22Rv1 (cell line): Measurements from ENCODE around the gene KRT37.

Experiments used
- CTCF ChIP-seq: fragments of 450-650 bp; IDR thresholded peaks from 2 replicates; pipeline ENCODE4 v1.5.1; 2017; ENCODE audit warnings: mild to moderate bottlenecking
- ZFX ChIP-seq: fragments of 450-650 bp; IDR thresholded peaks from 2 replicates; pipeline ENCODE4 v1.6.1; 2017; ENCODE audit warnings: antibody characterized with exemption, borderline replicate concordance

GRCh38 chr17:41439375-41439774 lies 15.0 kb upstream of the KRT37 start:
- TF ChIP-seq ZFX (no peak), CTCF (no peak)
